RWPE1 (cell line): ENCODE results near the gene IRX6.

Experiments
- CTCF ChIA-PET: fragments of 350-600 bp; sonication (Branson Sonifier 250); formaldehyde crosslinking; extraction: SDS; loops from one replicate; lab custom pipeline; 2021; lab: Yijun Ruan, JAX
- POLR2A ChIA-PET: fragments of 400-600 bp; formaldehyde crosslinking; extraction: SDS; loops from one replicate; lab custom pipeline; 2020; ENCODE audit warnings: antibody characterized with exemption; ENCODE audit not compliant: low non-redundant PET; lab: Yijun Ruan, JAX
- DNase-seq: peaks from one replicate; pipeline ENCODE4 v3.0.0; 2012; ENCODE audit warnings: low spot score
- H3K27ac ChIP-seq: fragments of 450-650 bp; 2 replicates; pipeline ENCODE4 v1.5.1; 2017
- CTCF ChIP-seq: fragments of 450-650 bp; conservative IDR thresholded peaks from 2 replicates; pipeline ENCODE4 v1.5.1; 2017; ENCODE audit warnings: low read depth, mild to moderate bottlenecking

IRX6 gene

DNA sequence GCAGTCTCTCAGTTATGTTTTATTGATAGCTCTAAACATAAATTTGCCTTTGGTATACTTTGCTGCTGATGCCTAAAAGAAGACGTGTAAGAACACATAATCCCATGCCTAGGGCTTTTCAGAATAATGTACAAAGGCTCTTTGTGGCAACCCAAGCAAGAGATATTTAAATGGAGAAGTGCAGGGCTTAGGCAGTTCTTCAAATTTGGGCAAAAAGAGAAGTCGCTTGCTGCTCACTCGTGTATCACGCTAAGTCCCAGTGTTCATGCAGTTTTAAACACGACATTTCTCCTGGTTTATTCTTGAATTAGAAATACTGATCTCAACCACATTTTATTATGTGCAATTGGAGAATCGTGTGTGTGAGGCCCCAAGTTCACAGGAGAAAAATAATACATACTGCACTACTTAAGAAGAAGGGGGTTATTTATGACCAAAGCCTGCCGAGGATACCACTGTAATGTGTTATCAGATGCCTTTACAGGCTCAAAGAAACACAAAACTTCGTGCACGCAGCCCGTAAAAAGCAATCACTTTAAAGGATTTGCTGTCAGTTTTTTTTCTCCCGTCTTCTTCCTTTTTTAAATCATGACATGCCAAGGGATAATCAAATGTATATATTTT is 22.5 kb upstream of the IRX6 start:
- no peak for DNase-seq
- ChIA-PET POLR2A (no interaction called here), CTCF (no interaction called here)
- TF ChIP-seq CTCF = no peak
- H3K27ac ChIP-seq = no peak overlapping the region

GRCh38 chr16:55302635-55303034 is 21.4 kb upstream of the IRX6 start:
- no peak for TF ChIP-seq CTCF
- ChIA-PET POLR2A (no interaction called here), CTCF (no interaction called here)
- no peak overlapping the region for H3K27ac ChIP-seq
- DNase-seq = no peak

DNA sequence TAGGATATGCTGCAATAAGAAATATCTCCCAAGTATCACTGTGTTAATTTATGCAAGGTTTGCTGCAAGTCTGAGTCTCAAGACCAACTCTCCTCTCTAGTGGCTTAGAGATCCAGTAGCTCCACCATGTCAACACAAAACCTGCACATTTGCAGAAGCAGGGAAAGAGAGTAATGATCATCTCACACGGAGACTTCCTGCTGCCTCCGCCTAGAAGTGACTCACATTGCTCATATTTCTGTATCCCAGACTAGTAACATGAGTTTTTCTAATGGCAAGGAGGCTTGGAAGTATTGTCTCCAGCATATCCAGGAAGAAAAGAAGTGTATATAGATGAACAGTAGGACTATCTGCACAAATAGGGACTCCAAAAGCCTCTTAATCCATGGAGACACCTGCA is 15.0 kb upstream of the IRX6 start:
- H3K27ac ChIP-seq = no peak overlapping the region
- TF ChIP-seq CTCF = no peak
- POLR2A ChIA-PET = no interaction called here

DNA sequence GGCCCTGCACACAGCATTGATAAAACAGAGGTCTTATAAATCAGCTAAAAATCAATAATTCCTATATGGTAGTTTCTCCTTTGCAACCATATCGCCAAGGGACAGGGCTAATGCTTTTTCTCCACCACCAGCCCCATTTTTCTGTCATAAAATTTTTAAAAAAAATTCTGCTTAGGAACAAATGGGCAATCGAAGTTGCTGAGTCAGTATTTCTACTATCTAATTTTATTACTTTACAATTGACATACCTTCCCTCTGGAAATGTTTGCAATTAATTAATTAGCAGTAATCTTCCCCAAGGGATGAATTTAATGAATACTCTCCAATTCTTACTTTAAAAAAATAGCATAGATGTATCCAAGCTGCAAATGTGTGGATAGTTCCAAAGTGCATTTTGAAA is 1.7 kb upstream of the IRX6 start:
- CTCF ChIA-PET = interaction anchor here (0.7 kb wide), 1 partner anchor 12 kb away, joined by 3 read pairs; no protein-coding TSS in a partner anchor
- POLR2A ChIA-PET = no interaction called here
- no peak for DNase-seq
- TF ChIP-seq CTCF = no peak
- no peak overlapping the region for H3K27ac ChIP-seq

More for the DNA sequence above, 15.0 kb upstream of the IRX6 start:
- no peak for DNase-seq
- CTCF ChIA-PET = no interaction called here

DNA sequence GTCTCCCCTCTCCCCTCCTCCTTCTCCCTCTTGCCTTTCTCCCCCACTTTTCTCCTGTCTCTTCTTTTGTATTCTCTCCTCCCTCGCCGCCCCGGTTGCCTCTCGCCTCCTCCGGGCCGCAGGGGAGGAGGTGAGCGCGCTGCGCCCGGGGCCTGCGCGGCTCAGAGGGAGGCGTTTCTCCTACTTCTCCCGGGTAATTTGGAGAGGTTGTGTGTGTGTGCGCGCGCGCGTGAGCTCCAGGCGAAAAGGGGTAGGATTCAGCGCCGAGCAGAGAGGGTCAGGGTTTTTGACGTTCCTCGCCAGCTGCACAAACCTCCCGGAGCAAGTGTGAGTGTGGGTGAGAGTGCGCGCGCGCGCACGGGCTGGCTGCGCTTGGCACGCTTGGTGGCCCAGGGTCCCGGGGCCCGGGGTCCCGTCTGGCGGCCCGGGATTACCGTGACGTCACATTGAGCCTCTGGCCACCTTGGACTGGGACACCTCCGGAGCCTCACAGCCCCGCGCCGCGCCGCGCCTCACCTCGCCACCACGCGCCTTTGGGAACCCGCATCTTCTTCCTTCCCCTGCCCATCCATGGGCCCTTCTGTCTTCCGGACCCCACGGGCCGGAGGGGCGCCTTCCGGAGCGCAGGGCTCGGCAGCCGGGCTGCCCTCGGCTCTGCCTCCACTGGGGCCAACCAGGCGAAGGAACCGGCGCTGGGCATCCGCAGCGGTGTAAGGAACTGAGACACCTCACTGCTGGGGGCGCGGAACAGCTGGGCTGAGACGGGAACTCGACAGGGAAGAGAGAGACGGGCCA is 479 bp downstream of the IRX6 start:
- CTCF ChIA-PET = interaction anchor here (0.6 kb wide), 1 partner anchor 343 kb away, joined by 7 read pairs; no protein-coding TSS in a partner anchor
- POLR2A ChIA-PET = no interaction called here

GRCh38 chr16:55325080-55325447 is 1.1 kb downstream of the IRX6 start:
- DNase-seq = no peak
- no peak for TF ChIP-seq CTCF
- ChIA-PET POLR2A (no interaction called here), CTCF (no interaction called here)
- no peak overlapping the region for H3K27ac ChIP-seq

More for the DNA sequence above, 479 bp downstream of the IRX6 start:
- no peak for DNase-seq
- no peak for TF ChIP-seq CTCF
- H3K27ac ChIP-seq = no peak overlapping the region
